HG03460 (cell line): ENCODE results near the gene MICAL3.
"Not testable (repeated sequence)": the region's sequence is repeated elsewhere in the genome, so short reads cannot be mapped to it uniquely, and the experiment has no call there.

Source experiments
- ATAC-seq: cut with Tn5 transposase; IDR thresholded peaks from one replicate; pipeline ENCODE4 v1.9.1; 2021; ENCODE audit not compliant: unreplicated experiment

MICAL3 gene

GRCh38 chr22:18032455-18033101 is 8.2 kb upstream of the MICAL3 start:
- no peak for ATAC-seq

GRCh38 chr22:18031695-18032454 is 7.5 kb upstream of the MICAL3 start:
- ATAC-seq, result no peak

GRCh38 chr22:18029686-18030267 is 5.4 kb upstream of the MICAL3 start:
- no peak for ATAC-seq

GRCh38 chr22:18028817-18029527 is 4.6 kb upstream of the MICAL3 start:
- ATAC-seq, result no peak

GRCh38 chr22:18025898-18026297 is 1.5 kb upstream of the MICAL3 start:
- ATAC-seq, result not testable (repeated sequence)

- ATAC-seq, result no peak
Measured at GRCh38 chr22:18024956-18025720, 777 bp upstream of the MICAL3 start.

GRCh38 chr22:18023509-18024275 is 669 bp downstream of the MICAL3 start:
- ATAC-seq, result no peak

- ATAC-seq, result no peak
Measured at GRCh38 chr22:18022876-18023275, 1.5 kb downstream of the MICAL3 start.

GRCh38 chr22:18021431-18021830 is 2.9 kb downstream of the MICAL3 start:
- no peak for ATAC-seq

GRCh38 chr22:18020743-18021142 is 3.6 kb downstream of the MICAL3 start:
- ATAC-seq, result not testable (repeated sequence)

GRCh38 chr22:18013947-18014346 is 10.4 kb downstream of the MICAL3 start:
- ATAC-seq, result no peak

GRCh38 chr22:18013436-18013835 is 10.9 kb downstream of the MICAL3 start:
- ATAC-seq, result no peak

GRCh38 chr22:18012531-18012930 is 11.8 kb downstream of the MICAL3 start:
- ATAC-seq, result no peak

- no peak for ATAC-seq
Measured at GRCh38 chr22:18010266-18010665, 14.1 kb downstream of the MICAL3 start.

- ATAC-seq, result no peak
Measured at GRCh38 chr22:18008136-18008535, 16.2 kb downstream of the MICAL3 start.

- ATAC-seq, result no peak
Measured at GRCh38 chr22:18005201-18005926, 19.0 kb downstream of the MICAL3 start.

- not testable (repeated sequence) for ATAC-seq
Measured at GRCh38 chr22:18001894-18002315, 22.5 kb downstream of the MICAL3 start.

GRCh38 chr22:18001040-18001893 is 23.1 kb downstream of the MICAL3 start:
- ATAC-seq, result no peak
